SW480 (cell line): ENCODE results near the gene CKB.
A peak's percentile ranks its signal among the peaks of the same experiment; 100 is the strongest.

ENCODE experiments used
- DNase-seq: peaks from one replicate; pipeline ENCODE4 v3.0.0-alpha.2; 2016; ENCODE audit warnings: low spot score

The CKB gene

GRCh38 chr14:103522649-103523574 lies at the start of gene CKB:
Gene CKB (minus strand): TSS chr14:103522830. CDS start chr14:103522493, 337 bp downstream.
- DNase-seq = peak; percentile 61

GRCh38 chr14:103569408-103569807 lies 46.8 kb upstream of the CKB start:
- DNase-seq = no peak

GRCh38 chr14:103568952-103569351 lies 46.3 kb upstream of the CKB start:
- DNase-seq = no peak

GRCh38 chr14:103563844-103564505 lies 41.3 kb upstream of the CKB start:
- DNase-seq = no peak

GRCh38 chr14:103563226-103563620 lies 40.6 kb upstream of the CKB start:
- no peak for DNase-seq

GRCh38 chr14:103562429-103563225 lies 40.0 kb upstream of the CKB start, which contains the start of the genes BAG5 and COA8:
Gene BAG5 (minus strand): TSS chr14:103562657. CDS start chr14:103561164, 1,493 bp downstream.
Gene COA8 (plus strand): TSS chr14:103562960. CDS start chr14:103563002, 42 bp downstream.
- DNase-seq = peak; percentile 88

GRCh38 chr14:103562179-103562428 lies 39.5 kb upstream of the CKB start:
- DNase-seq = peak; percentile 40

GRCh38 chr14:103561381-103562178 lies 39.0 kb upstream of the CKB start:
- peak; percentile 76 for DNase-seq

GRCh38 chr14:103560691-103561090 lies 38.1 kb upstream of the CKB start:
- no peak for DNase-seq

- DNase-seq = no peak
Measured at GRCh38 chr14:103559766-103560165, 37.1 kb upstream of the CKB start.

GRCh38 chr14:103558071-103558882 lies 35.6 kb upstream of the CKB start:
- DNase-seq = peak; percentile 76

- no peak for DNase-seq
Measured at GRCh38 chr14:103556946-103557758, 34.5 kb upstream of the CKB start.

- no peak for DNase-seq
Measured at GRCh38 chr14:103555559-103556337, 33.1 kb upstream of the CKB start.

GRCh38 chr14:103552846-103553210 lies 30.2 kb upstream of the CKB start:
- no peak for DNase-seq

GRCh38 chr14:103552011-103552845 lies 29.6 kb upstream of the CKB start:
- peak; percentile 42 for DNase-seq

- DNase-seq = no peak
Measured at GRCh38 chr14:103551338-103551762, 28.7 kb upstream of the CKB start.

- no peak for DNase-seq
Measured at GRCh38 chr14:103550451-103551337, 28.1 kb upstream of the CKB start.
